HG02885 (cell line): ENCODE measurements around the gene TNFRSF6B.

Experiments used
- ATAC-seq: cut with Tn5 transposase; IDR thresholded peaks from one replicate; pipeline ENCODE4 v1.9.1; 2021; ENCODE audit warnings: mild to moderate bottlenecking; ENCODE audit not compliant: unreplicated experiment, poor library complexity

TNFRSF6B gene

DNA sequence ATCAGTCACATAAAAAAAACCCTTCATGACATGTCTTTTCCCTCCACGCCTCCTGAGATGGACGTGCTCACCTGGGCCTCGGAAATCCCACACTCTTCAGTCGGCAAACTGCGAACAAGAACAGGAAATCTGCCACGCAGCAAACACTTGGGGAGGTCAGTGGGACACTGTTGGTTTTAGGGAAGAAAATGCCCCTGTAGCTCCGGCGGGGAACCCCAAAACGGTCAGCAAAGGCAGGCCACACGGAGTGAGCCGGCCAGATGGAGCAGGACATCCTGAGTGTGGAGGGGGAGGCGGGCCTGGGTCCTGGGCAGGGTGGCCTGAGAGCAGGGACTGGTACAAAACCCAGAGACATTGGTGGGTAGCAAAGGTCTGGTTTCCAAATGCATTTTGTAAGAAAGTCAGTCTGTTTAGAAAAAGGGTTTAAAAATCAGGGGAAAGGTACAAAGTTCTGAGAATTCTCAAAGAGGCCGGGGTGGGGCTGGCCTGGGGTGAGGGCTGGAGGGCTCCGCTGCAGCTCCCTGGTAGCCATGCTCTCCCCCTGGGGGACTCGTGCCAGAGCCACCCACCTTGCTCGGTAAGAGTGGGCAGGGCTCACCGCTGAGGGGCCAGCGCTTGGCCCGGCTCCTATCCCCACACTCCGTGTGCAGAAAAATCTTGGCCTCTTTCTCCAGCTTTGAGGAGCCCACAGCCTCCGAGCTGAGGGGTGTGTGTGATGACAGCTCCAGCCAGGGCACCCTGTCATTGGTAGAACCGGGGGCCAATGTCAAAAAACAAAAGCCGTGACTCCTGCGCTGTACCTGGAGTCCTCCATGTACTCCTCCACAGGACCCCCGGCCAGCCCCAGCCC lies 48.3 kb downstream of the TNFRSF6B start:
- no peak for ATAC-seq

DNA sequence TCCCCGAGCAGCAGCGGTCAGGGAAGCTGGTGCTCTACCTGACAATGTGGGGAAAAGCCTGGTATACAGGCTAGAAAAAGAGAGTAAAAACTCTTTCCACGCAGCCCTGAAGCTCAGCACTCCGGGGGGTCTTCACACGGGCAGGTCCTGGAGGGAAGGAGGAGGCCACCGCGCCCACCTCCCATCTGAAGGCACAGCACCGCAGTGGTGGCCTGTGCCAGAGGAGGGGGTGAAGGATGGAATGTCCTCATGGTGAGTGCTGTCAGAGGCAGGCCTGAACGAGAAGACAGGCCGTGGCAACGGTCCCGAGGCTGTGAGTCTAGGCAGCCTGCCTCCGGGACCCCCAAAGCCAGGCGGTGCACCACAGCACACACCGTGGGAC lies 49.0 kb downstream of the TNFRSF6B start:
- no peak for ATAC-seq

DNA sequence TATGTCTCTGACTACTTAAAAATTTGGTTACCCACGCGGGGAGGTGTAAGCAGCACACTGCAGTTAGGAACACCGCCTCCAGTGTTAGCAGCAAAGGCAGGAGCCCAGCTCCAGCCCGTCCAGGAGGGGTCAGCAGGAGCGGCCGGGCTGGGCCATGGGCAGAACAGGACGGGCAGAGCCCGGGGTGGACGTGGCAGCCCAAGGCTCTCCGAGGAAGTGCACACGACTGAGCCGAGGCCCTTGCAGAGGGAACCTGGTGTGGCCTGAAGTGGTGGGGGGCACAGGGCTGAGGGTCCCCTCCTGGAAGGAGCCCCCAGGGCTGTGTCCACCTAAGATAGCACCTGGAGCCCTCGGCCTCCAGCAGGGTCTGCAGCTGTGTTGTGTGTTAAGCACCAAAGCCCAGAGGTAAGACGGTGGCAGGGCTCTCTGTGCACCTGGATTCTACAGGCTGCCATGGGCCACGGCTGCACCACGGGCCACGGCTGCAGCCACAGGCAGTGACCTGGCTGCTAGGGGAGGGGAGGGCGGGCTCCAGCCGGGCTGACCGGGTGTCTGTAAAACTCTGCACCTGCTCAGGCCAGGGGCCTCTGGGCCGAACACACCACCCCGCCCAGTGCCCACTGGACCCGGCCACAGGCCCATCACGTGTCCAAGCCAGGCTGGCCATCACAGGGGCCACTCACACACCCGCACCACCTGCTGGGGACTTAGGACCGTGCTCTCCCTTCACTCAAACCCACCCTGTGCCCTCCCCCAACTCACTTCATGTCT lies 49.7 kb downstream of the TNFRSF6B start:
- no peak for ATAC-seq

DNA sequence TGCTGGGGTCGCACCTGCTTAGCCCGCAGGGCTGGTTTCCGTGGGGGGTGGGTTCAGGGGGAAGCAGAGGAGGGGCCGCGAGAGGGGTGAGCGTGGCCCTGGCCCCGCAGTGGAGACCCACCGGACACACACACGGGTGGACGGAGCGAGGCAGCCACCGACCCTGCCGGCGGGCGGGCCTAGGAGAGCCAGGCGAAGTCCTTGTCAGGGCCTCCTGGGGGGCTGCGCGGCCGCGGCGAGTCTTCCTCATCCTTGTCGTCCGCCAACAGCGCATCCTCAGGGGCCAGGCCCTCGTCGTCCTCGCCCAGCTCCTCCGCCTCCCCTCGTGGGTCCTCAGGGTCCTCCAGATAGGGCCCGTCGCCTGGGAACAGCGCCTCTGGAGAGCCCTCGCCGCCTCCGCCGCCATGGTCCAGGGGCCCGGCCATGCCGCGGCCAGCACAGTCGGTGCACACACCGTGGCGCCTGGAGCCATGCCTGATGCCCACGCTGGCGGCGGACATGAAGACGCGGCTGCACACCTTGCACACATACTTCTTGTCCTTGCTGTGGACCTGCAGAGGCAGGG lies 50.4 kb downstream of the TNFRSF6B start:
- ATAC-seq = no peak

DNA sequence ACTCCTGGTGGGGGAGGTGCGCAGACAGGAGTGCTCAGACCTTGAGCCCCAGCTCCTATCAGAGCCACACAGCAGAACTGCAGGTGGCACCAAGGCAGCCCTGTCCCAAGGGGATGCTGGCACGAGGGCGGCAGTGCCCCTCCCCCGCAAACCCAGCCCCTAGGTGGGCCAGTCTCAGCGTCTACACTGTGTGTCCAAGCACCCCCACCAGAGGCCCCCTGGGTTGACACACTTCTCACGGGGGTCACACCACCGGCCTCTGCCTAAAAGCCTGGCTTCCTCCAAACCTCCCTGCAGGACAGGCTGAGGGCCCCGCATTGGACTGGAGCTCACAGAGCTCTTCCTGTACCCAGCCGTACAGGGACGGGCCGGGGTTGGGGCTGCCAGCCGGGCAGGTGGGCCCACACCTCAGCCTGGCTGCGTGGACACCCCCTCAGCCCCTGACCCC lies 51.2 kb downstream of the TNFRSF6B start:
- ATAC-seq = no peak
